Retina (tissue), 1 donor: Measurements from ENCODE around the gene RAF1.
"Not testable (repeated sequence)": the region's sequence is repeated elsewhere in the genome, so short reads cannot be mapped to it uniquely, and the experiment has no call there.

Experiments
- DNase-seq: peaks from one replicate; pipeline ENCODE4 v3.0.0-alpha.2; 2016

Gene RAF1

DNA sequence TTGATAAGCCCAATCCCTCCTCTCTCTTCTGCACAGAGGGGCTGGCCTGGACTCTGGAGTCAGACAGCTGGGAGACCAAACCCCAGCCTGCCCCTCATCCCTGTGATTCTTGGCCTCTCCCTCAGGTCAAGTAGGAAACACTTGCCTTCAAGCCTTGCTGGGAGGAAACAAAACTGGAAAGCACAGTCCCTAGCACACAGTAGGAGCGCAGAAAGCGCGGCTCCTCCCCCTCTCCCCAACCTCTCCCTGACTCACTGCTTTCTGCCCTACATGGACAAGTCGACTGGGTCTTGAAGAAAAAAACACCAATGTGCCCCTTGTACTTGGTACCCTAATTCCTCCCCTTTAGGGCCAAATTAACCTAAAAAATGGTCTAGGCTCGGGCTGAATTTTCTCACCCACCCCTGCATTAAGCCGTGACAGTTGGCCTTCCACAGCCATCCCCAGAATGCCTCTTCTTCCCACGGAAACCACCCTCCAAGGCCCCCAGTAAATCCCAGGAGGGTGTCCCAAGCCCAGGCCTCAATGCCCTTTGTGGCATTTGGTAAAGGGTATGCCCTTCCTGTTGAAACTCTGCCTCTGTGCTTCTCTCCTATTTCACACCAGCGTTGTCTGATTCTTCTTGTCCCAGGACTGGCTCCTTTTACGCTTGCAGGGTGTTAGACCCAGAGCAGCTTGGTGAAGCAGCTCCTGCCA is 11.3 kb upstream of the RAF1 start:
- DNase-seq: no peak

DNA sequence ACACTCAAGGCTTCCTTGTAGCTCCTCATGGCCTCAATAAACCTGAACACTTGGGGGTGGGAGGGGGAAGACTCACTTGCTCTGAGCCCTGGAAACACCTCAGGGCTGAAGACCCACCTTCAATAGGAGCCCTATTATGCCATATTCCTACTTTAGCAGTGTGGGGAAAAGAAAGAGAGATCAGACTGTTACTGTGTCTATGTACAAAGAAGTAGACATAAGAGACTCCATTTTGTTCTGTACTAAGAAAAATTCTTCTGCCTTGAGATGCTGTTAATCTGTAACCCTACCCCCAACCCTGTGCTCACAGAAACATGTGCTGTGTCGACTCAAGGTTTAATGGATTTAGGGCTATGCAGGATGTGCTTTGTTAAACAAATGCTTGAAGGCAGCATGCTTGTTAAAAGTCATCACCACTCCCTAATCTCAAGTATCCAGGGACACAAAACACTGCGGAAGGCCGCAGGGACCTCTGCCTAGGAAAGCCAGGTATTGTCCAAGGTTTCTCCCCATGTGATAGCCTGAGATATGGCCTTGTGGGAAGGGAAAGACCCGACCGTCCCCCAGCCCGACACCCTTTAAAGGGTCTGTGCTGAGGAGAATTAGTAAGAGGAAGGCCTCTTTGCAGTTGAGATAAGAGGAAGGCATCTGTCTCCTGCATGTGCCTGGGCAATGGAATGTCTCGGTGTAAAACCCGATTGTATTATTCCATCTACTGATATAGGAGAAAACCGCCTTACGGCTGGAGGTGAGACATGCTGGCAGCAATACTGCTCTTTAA is 10.2 kb upstream of the RAF1 start:
- DNase-seq: not testable (repeated sequence)

DNA sequence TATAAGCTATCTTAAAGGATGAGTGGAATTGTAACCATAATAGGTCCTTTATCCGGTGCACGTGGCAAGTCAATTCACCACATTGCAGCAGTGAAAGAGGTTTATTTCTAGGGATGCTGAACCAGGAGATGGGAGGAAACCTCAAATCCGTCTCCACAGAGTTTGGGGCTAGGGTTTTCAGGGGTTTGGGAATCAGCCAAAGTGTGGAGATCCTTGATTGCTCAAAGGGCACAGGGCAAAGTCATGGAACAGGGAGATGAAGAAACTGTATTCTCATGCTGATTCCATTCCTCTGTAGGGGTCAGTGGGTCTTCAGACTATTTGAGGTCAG is 7.2 kb upstream of the RAF1 start:
- no peak for DNase-seq

DNA sequence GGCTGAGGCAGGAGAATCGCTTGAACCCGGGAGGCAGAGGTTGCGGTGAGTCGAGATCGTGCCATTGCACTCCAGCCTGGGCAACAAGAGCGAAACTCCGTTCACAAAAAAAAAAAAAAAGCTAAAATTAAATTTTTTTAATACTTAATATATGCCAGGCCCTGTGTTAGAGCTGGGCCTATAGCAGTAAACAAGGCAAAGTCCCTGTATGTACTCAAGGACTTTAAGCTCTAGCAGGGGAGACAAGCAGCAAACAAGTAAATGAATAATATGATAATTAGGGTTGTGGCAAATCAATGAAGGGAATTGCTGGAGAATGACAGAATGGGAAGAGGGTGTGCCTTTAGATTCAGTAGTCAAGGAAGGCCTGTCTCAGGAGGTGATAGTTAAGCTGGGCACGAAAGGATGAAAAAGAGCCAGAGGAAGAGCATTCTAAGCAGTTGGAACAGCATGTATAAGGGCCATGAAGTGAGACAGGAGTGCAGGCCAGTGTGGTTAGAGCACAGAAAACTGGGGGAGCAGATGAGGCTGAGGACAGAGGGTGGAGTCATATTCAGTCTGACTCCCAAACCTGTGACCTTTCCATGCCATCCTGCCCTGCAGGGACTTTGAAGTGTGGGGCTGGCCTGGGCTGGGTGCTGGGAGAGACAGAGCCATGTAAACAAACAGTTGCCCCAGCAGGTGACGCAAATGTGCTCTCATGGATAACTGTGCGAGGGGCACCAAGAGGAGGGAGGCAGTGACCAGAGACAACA is 6.6 kb upstream of the RAF1 start:
- no peak for DNase-seq

DNA sequence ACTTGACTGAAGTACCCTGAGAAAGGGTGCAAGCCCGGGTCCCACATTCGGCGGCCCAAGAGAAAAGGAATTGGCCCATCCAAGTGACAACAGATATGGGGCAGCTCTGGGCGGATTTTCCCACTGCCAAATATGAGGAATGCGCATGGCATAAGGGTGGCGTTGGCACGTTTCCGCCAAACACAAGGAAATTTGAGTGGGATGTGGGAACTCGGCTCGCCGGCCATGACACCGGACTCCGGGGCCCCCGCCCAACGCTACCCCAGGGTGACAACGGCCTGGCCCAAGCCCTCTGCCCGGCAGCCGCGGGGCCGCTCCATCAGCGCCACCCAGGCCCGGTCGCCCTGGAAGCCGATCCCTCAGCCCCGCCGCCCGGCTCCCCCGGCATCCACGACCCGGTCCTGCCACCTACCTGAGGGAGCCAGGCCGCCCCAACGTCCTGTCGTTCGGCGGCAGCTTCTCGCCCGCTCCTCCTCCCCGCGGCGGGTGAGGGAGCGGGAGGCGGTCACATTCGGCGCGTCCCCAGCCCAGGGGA is 449 bp downstream of the RAF1 start:
- DNase-seq: peak; percentile 72

DNA sequence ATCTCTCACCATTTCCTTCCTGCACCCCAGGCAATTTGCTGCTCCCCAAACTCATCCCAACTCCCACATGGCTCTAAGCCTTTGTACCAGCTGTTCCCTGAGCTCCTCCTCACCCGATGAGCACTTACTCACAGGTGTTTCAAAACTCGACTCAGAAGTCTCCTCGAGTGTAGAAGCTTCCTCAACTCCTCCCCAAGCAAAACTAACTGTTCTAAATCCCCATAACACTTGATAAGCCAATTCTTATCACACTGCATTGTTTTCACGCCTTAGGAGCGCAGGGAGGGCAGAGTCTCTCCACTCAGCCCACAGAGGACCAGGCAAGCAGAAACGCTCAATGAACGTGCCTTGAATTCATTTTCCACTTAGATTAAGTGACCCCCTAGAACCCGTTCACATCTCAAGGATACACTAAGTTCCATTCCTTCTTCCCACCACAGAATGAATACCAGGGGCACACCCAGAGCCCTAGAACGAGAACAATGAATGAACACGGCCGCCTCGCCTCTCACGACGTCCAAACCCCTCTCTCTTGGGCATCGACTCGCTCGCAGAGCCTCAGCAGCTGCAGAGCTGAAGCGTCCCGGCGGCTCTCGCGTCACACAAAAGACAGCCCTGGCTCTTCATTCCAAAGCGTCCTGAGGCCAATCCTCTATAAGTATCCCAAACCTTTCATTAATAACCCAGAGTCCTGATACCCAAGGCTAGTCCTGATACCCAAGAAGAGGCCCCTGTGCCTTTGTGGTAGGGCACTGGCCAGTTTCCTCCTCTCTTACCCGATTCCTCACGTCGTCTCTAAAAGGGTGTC is 1.1 kb downstream of the RAF1 start:
- DNase-seq: peak; percentile 78

DNA sequence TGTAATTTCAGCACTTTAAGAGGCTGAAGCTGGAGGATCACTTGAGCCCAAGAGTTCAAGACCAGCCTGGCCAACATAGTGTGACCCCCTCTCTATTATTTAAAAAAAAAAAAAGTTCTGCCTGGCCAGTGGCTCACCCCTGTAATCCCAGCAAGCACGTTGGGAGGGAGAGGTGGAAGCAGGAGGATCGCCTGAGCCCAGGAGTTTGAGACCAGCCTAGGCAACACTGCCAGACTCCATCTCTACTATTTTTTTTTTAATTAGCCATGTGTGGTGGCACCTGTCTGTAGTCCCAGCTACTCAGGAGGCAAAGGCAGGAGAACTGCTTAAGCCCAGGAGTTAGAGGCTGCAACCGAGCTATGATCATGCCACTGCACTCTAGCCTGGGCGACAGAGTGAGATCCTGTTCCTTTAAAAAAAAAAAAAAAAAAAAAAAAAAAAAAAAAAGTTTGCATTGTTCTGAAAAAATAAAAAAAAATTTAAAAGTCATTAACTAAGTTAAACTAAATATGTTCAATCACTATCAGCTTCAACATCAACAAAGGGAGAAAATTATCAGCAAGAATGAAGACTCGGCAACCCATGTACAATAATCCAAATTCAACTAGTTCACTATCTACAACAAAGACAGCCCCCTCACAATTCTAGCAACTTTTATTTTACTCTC is 1.9 kb downstream of the RAF1 start:
- DNase-seq: peak; percentile 20

DNA sequence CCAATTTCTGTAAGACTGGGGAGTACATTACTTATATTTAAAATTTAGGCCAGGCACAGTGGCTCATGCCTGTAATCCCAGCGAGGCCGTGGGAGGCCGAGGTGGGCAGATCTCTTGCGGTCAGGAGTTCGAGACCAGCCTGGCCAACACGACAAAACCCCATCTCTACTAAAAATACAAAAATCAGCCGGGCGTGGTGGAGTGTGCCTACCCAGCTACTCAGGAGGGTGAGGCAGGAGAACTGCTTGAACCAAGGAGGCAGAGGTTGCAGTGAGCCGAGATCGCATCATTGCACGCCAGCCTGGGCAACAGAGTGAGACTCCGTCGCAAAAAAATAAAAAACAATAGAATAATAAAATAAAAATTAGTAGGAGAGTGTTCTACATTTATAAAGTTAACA is 2.5 kb downstream of the RAF1 start:
- DNase-seq: not testable (repeated sequence)

DNA sequence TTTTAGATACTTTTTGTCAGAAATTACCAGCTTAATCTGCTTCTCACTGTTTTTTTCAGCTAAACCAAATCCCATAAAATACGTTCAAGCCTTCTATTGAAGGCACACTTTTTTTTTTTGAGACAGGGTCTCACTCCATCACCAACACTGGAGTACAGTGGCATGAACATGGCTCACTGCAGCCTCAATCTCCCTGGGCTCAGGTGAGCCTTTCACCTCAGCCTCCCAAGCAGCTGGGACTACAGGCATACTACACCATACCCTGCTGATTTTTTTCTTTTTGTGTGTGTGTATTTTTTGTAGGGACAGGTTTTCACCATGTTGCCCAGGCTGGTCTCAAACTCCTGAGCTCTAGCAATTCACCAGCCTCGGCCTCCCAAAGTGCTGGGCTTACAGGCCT is 3.7 kb downstream of the RAF1 start:
- no peak for DNase-seq

DNA sequence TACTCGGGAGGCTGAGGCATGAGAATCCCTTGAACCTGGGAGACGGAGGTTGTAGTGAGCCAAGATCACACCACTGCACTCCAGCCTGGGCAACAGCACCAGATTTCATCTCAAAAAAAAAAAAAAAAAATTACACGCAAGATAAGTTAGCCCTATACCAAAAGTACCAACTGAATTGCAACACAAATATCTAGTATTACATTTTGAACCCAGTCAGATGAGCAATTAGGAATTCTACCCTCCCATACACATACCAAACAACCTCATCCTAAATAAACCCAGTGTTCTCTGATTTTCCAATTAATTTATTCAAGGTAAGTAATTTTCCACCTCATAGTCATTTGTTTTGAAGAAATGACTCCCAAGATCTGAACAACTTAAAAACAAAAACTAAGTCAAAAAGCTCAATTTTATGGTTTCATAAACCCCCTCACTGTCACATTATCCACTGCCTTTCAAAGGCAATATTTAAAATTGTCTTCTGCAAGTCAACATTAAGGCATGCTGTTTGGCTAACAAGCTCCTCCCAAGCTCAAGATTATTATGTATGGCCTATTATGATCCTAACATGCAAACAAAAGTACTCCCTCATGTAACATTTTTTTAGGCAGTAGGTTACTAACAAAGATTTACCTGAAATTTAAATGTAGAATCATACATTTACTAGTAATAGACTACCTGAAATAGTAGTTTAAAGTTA is 4.5 kb downstream of the RAF1 start:
- DNase-seq: no peak

DNA sequence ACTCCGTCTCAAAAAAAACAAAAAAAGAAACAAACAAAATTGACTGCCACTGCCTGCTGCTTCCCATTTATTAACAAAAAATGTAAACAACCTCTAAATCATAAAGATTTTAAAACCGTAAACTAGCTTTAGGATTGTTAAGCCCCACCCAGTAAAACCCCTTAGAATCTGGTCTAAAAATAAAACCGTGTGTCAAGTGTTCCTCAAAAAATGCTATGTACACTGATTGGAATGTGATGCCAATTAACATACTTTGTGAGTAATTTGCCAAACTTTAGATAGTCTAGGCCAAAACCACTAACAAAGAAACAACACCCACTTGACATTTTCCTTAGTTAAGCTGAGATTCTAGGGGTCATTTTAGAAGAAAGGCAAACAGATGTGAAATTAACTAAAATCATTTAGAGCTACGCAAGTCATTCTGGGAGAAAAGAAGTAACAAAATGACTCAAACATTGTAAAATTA is 5.3 kb downstream of the RAF1 start:
- DNase-seq: no peak

DNA sequence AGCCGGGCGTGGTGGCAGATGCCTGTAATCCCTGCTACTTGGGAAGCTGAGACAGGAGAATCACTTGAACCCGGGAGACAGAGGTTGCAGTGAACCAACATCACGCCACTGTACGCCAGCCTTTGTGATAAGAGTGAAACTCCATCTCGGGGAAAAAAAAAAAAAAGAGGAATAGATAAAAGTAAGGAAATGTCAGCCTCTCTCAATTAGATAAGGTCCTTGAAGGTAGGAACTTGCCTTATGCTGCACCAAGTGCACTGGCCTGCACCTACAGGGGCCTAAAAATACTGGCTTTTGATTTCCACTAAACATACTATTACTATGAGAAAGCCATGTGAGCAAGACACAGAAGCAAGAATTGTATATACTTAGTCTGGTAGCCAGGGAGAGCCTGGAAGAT is 7.1 kb downstream of the RAF1 start:
- no peak for DNase-seq

DNA sequence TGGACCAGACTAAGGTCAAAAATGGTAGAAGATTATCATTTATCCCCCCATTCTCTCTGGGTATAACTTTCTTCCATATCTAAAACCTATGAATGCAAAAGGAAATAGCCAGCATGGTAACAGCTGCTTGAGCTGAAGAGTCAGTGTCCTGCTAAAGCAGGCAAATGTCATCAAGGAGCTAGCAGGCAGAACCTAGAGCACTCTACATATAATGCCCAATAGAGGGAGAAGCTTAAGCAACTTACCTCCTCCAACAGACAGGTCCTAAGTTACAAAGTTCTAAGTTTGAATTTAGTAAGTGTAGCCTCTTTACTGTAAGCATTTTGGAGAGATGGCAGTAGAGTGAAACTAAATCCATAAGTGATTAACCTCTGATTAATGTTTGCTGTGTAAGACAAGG is 7.7 kb downstream of the RAF1 start:
- no peak for DNase-seq

DNA sequence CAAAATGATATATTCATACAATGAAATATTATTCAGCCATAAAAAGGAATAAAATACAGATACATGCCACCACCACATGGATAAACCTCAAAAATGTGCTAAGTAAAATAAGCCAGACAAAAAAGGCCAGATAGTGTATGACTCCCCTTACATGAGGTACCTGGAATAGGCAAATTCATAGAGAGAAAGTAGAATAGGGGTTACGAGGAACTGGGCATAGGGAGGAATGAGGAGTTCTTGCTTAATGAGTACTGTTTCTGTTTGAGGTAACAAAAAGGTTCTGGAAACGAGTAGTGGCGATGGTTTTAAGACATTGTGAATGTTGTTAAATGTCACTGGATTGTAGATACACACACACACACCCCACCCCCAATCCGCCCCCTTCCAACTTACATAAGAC is 8.2 kb downstream of the RAF1 start:
- DNase-seq: no peak

DNA sequence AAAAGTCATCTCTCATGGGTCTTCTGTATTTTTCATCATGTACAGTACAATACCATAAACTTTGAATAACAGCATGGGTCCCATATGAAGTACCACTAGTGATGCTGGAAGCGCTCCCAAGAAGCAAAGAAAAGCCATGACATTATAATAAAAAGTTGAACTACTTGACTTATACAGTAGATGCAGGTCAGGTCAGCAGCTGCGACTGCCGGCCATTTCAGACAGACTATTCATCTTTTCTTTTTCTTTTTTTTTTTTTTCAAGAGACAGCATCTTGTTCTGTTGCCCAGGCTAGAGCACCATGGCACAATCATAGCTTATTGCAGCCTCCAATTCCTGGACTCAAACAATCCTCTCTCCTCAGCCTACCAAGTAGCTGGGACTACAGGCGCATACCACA is 10.2 kb downstream of the RAF1 start:
- no peak for DNase-seq

DNA sequence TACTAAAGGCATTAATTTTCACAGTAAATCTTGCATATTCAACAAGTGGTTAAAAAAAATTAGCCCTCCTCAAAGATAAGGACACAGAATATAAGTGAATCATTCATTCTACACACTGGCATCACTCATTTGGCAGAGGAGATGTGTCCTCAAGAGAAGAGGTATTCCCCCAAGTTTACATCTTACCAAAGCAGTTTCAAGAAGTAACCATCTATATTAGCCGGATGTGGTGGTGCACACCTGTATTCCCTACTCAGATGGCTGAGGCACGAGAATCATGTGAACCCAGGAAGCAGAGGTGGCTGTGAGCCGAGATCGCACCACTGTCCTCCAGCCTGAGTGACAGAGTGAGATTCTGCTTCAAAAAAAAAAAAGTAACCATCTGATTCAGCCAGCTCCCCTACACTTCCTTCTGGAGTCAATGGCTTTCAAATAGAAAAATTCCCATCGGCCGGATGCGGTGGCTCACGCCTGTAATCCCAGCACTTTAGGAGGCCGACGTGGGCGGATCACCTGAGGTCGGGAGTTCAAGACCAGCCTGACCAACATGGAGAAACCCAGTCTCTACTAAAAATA is 15.4 kb downstream of the RAF1 start:
- no peak for DNase-seq

DNA sequence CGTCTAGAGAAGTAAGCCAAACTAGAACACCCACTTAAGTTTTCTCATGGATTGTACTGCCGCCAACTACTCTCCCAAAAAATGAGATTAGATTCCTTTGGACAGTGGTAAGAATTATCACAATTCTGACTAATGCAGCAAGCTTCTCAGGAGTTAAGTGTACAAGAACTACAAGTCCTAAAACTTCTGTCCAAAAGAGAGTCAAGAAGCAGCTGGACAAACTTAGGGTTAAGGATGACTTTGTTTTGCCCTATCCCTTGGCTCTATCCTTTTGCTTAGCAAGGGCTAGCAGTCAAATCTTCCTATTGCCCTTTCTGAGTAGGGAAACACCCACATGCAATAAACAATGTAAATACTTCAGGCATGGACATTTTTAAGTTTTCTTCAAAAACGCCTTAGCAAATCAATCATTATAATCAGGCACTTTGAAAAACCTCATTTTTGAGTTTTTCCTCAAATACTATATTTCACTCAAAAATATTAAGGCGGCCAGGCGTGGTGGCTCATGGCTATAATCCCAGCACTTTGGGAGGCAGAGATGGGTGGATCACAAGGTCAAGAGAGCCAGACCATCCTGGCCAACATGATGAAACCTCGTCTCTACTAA is 19.5 kb downstream of the RAF1 start:
- no peak for DNase-seq

DNA sequence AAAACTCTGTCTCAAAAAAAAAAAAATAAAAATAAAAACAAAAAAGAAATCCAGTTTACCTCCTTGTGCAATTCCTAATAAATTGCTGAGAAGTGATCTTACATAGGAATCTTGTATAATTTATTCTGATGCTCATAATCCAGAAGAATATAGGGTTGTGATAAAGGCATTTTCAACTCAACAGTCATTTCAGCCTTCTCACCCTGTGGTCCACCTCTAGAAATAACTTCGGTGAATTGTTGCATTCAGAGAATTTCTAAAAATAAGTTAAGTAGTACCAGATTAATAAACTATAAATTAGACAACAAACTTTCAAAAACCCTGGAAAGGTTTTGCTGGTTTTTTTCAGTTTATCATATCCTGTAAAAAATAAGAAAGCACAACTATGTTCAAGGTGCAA is 20.2 kb downstream of the RAF1 start:
- no peak for DNase-seq

DNA sequence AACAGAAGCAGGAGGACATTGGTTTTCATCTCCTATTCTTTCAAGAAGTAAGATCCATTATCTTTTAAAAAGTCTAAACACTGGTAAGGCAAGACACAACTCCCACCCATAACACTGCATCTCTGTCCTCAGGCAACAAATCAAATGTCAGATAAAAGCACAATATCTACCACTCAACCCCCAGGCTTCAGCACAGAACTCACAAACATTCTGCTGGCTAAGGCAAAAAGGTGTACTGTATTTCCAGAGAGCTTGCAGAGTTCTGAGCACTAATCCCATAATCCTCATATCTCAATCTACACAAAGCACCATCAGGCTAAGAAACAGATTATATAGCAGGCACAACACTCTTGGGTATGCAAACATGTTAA is 20.9 kb downstream of the RAF1 start:
- DNase-seq: no peak

DNA sequence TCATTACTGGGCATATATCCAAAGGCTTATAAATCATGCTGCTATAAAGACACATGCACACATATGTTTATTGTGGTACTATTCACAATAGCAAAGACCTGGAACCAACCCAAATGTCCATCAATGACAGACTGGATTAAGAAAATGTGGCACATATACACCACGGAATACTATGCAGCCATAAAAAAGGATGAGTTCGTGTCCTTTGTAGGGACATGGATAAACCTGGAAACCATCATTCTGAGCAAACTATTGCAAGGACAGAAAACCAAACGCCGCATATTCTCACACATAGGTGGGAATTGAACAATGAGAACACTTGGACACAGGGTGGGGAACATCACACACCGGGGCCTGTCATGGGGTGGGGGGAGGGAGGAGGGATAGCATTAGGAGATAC is 23.1 kb downstream of the RAF1 start:
- not testable (repeated sequence) for DNase-seq

DNA sequence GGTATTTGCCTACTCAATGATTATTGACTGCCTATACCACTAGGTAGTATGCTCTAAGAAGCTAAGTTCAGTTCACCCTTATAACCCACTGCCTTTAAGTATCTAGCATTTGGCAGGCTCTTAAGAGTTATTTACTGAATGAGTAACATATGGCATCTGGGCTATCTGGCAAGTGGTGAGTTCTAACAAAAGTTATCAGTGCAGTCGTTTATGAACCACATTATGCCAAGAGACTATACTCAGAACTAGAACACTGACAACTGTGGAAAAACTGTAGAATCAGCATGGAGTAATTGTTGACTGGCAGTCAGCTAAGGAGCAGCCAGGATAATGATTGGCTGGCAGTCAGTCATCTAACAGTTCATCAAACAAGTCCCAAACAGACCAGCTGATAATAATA is 25.8 kb downstream of the RAF1 start:
- DNase-seq: no peak
